Metanephros (tissue), 1 donor: Measurements from ENCODE around the gene RPS26. TPM values are rescaled to one million over a fixed set of nuclear protein-coding genes. Genes with fewer than 3 reads are reported as not detected.

Experiments
- total RNA-seq: library from RNA; depleted of rRNA; stranded (reverse); fragments of >200 nt; gene quantifications from one replicate; pipeline ENCODE4 v1.2.3, GENCODE V29; 2014

The RPS26 gene
- 280 TPM for total RNA-seq

GRCh38 chr12:56041552-56042429, at the start of gene RPS26:
RPS26 (plus strand) TSS chr12:56041918; CDS start chr12:56042167, 249 bp downstream.

GRCh38 chr12:55996715-55997534, 44.8 kb upstream of the RPS26 start, which contains the start of gene SUOX:
SUOX (plus strand) TSS chr12:55997276; CDS start chr12:56002222, 4,946 bp downstream.

GRCh38 chr12:56020423-56021184, 21.1 kb upstream of the RPS26 start, which contains the start of gene IKZF4:
IKZF4 (plus strand) TSS chr12:56021043; CDS start chr12:56021494, 451 bp downstream.

DNA sequence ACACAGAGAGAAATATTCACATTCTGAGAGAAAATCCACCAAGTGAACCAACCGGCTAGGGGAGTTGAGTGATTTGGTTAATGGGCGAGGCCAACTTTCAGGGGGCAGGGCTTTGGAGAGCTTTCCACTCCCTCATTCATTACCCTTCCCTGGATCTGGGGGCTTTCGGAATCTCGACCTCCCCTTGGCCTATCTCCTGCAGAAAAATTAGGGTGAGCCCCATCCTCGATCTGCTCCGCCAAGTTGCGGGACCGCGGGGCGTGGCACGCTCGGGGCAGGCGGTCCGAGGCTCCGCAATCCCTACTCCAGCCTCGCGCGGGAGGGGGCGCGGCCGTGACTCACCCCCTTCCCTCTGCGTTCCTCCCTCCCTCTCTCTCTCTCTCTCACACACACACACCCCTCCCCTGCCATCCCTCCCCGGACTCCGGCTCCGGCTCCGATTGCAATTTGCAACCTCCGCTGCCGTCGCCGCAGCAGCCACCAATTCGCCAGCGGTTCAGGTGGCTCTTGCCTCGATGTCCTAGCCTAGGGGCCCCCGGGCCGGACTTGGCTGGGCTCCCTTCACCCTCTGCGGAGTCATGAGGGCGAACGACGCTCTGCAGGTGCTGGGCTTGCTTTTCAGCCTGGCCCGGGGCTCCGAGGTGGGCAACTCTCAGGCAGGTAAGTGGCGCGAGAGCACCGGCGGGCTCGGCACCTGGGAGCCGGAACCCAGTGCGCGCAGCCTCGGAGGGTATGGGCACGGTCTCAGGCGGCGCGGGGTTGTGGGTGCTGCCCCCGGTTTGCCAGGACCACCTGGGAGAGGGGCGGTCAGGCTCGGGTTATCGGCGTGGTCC, 38.2 kb downstream of the RPS26 start, which contains the start of gene ERBB3:
TSS of gene ERBB3 (plus strand) at position 443 of the 833 bp plus-strand sequence. CDS start at position 579, 136 bp downstream.

Other genes with a start within 250 kb of the RPS26 start
- 38.0 TPM for gene SARNP, start 224.2 kb upstream of the RPS26 start, total RNA-seq
- gene ORMDL2, start 223.9 kb upstream of the RPS26 start, total RNA-seq, result 19.3 TPM
- 37.1 TPM for gene DNAJC14, start 212.3 kb upstream of the RPS26 start, total RNA-seq
- gene MMP19, start 199.0 kb upstream of the RPS26 start, total RNA-seq, result 1.5 TPM
- 22.0 TPM for gene PYM1, start 114.0 kb upstream of the RPS26 start, total RNA-seq
- gene DGKA, start 110.8 kb upstream of the RPS26 start, total RNA-seq, result 20.2 TPM
- 3.2 TPM for gene PMEL, start 75.9 kb upstream of the RPS26 start, total RNA-seq
- gene CDK2, start 75.1 kb upstream of the RPS26 start, total RNA-seq, result 37.2 TPM
- gene RAB5B, start 67.8 kb upstream of the RPS26 start, total RNA-seq, result 86.6 TPM
- 30.5 TPM for gene SUOX, start 44.6 kb upstream of the RPS26 start, total RNA-seq
- gene IKZF4, start 20.9 kb upstream of the RPS26 start, total RNA-seq, result 6.0 TPM
- gene ERBB3, start 38.2 kb downstream of the RPS26 start, total RNA-seq, result 123 TPM
- gene PA2G4, start 62.6 kb downstream of the RPS26 start, total RNA-seq, result 78.5 TPM
- gene RPL41, start 74.7 kb downstream of the RPS26 start, total RNA-seq, result 1,889 TPM
- 4.9 TPM for gene ZC3H10, start 76.3 kb downstream of the RPS26 start, total RNA-seq
- 105 TPM for gene ESYT1, start 86.3 kb downstream of the RPS26 start, total RNA-seq
- 79.0 TPM for gene MYL6B, start 110.7 kb downstream of the RPS26 start, total RNA-seq
- gene MYL6, start 116.4 kb downstream of the RPS26 start, total RNA-seq, result 1,413 TPM
- gene SMARCC2, start 147.6 kb downstream of the RPS26 start, total RNA-seq, result 119 TPM
- 40.6 TPM for gene RNF41, start 180.0 kb downstream of the RPS26 start, total RNA-seq
- gene NABP2, start 182.4 kb downstream of the RPS26 start, total RNA-seq, result 22.0 TPM
- 34.9 TPM for gene SLC39A5, start 188.1 kb downstream of the RPS26 start, total RNA-seq
- 25.7 TPM for gene ANKRD52, start 216.5 kb downstream of the RPS26 start, total RNA-seq
- 15.4 TPM for gene COQ10A, start 225.0 kb downstream of the RPS26 start, total RNA-seq